Right cardiac atrium (tissue), 5 donors: ENCODE results near the gene ERCC6L2. TPM values are rescaled to one million over a fixed set of nuclear protein-coding genes. Genes with fewer than 3 reads are reported as not detected.
A peak's percentile ranks its signal among the peaks of the same experiment; 100 is the strongest.

ENCODE experiments used
- ATAC-seq, 2 donors: fragments of 200-7000 bp; cut with Tn5 transposase; one replicate each; pipeline versions ENCODE4 v1.8.0 to v1.9.1; 2020; ENCODE audit warnings: moderate library complexity in 2 of 2, mild to moderate bottlenecking in 1 of 2
- DNase-seq, 3 donors: peaks; one replicate each; pipeline ENCODE4 v3.0.0-alpha.2; 2020
- H3K27ac ChIP-seq: one replicate; pipeline ENCODE4 v1.5.1; 2013; ENCODE audit warnings: mild to moderate bottlenecking, low read length, control low read depth, moderate library complexity
- H3K27me3 ChIP-seq: one replicate; pipeline ENCODE4 v1.6.1; 2013; ENCODE audit not compliant: control insufficient read depth, insufficient read depth
- H3K4me1 ChIP-seq: one replicate; pipeline ENCODE4 v1.6.1; 2013; ENCODE audit warnings: low read length; ENCODE audit not compliant: control insufficient read depth, insufficient read depth
- H3K4me3 ChIP-seq: one replicate; pipeline ENCODE4 v1.5.1; 2013; ENCODE audit warnings: low read length, control low read depth
- H3K9me3 ChIP-seq: one replicate; pipeline ENCODE4 v1.6.1; 2013; ENCODE audit warnings: low read length; ENCODE audit not compliant: control insufficient read depth
- WGBS: extraction: QIAGEN DNeasy Blood & Tissue Kit; methylation state at CpG from one replicate; pipeline ENCODE4 v1.1.7; 2013; 5-methylcytosine and 5-hydroxymethylcytosine counted together
- intact Hi-C, 4 donors: fragments of 100-400 bp; cut with DNase I; formaldehyde crosslinking; loops; one replicate each; pipeline versions ENCODE4 v1.11.0 to v1.14.0; 2022 to 2023
- long read RNA-seq, 4 donors: library from polyadenylated mRNA; unstranded; transcript quantifications; one replicate each; pipeline ENCODE4 v2.0.0, GENCODE V29; 2020 to 2021
- polyA plus RNA-seq: library from polyadenylated mRNA; stranded (reverse); fragments of 200-250 nt; gene quantifications from one replicate; pipeline ENCODE4 v1.2.3, GENCODE V29; 2013
- total RNA-seq, 4 donors: library from RNA; stranded (reverse); fragmentation: NEBNext Ultra II Directional; extraction: Animal tissue kit (Norgen Biotek cat#: 25700); gene quantifications; one replicate each; pipeline ENCODE4 v1.2.1, GENCODE V29; 2021
- donor health status: healthy with polysubstance abuse.
- donor health status: DM: no; HTN: yes; CAD: no.
- donor health status: DM: no; HTN: no; CAD: no.
- donor health status: DM: no; HTN: yes; CAD: no; lungs with severe emphysema.
- donor health status: DM: yes; HTN: yes; CAD: no.

The ERCC6L2 gene
- total RNA-seq = 10 to 100 TPM; 27.9 to 41.0 (median 35.0) TPM
- polyA plus RNA-seq = 6.8 TPM
- long read RNA-seq, donor 1, partial matches to known transcripts = 5 of 17 reads
- long read RNA-seq, donor 1, other reads (novel, unspliced or antisense) = 12 of 17 reads
- long read RNA-seq, donor 2, partial matches to known transcripts = 0 of 4 reads
- long read RNA-seq, donor 2, other reads (novel, unspliced or antisense) = 4 of 4 reads
- long read RNA-seq, donor 3, partial matches to known transcripts = 10 of 81 reads
- long read RNA-seq, donor 3, other reads (novel, unspliced or antisense) = 71 of 81 reads
- long read RNA-seq, donor 4, partial matches to known transcripts = 2 of 3 reads
- long read RNA-seq, donor 4, other reads (novel, unspliced or antisense) = 1 of 3 reads

DNA sequence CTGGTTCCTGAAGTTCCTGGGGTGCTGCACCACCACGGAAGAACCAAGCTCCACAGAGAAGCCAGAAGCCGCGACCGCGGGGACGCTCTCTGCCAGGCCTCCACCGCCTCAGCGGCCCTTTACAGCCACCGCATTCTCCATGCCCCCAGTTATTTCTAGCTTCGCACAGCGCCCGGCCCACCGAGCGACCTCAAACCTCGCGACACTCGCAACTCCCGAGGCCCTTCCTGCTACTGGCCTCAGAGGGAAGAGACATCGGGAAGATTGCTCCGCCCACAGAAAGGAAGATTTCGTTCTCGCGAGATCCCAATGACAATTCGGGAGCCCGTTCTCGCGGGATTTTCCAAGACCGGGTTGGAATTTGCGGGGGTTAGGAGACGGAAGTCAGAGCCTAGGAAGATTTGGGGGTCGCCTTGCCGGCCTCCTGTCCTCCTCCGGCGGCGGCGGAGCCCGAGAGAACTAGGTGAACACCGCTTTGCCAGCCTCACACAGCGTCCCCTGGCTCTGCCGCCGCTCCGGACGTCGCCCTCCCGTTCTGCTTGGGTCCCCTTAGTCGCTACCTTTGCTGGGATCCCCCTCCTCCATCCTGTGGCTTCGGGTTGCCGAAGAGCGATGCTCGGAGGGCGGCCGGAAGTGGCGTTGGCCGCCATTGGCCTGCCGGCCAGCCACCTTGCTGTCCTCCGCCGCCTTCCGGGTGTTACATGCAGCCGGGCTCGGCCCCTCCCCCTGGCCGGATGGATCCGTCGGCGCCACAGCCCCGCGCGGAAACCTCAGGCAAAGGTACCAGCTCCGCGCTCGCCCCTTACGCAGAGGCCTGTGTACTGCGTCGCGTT, at the start of gene ERCC6L2:
TSS of gene ERCC6L2 (plus strand) at position 387 of the 833 bp plus-strand sequence. CDS start at position 735, 348 bp downstream.
- H3K4me1 ChIP-seq = peaks cover 3% of the 10 kb centered on the region
- peak; percentile 96 to 98 (median 97) for DNase-seq
- ATAC-seq = peak; percentile 98
- under 1% methylated on average over 74 of the region's 74 CpGs for WGBS
- peak within 1 kb of the TSS; percentile 98 for H3K27ac ChIP-seq
- intact Hi-C loops = no loop called here
- H3K4me3 ChIP-seq = no peak within 1 kb of the TSS
- no peaks in the 10 kb centered on the region for H3K9me3 ChIP-seq
- no peaks in the 10 kb centered on the region for H3K27me3 ChIP-seq

- H3K4me1 ChIP-seq = no peaks in the 10 kb centered on the region
- H3K4me3 ChIP-seq = no peak overlapping the region
- intact Hi-C loops = no loop called here
- DNase-seq (no peak), ATAC-seq (no peak)
- H3K9me3 ChIP-seq = no peaks in the 10 kb centered on the region
- WGBS = 86% methylated on average over 8 of the region's 8 CpGs
- H3K27me3 ChIP-seq = no peaks in the 10 kb centered on the region
- H3K27ac ChIP-seq = no peak overlapping the region
Observed at GRCh38 chr9:95826183-95826838, 49.2 kb upstream of the ERCC6L2 start.

- Histone ChIP-seq H3K9me3 (no peaks in the 10 kb centered on the region), H3K4me3 (no peak overlapping the region), H3K27me3 (no peaks in the 10 kb centered on the region), H3K4me1 (no peaks in the 10 kb centered on the region), H3K27ac (no peak overlapping the region)
- 97% methylated on average over 3 of the region's 3 CpGs for WGBS
- ATAC-seq (no peak), DNase-seq (no peak)
- intact Hi-C loops = no loop called here
Observed at GRCh38 chr9:95830768-95831167, 44.7 kb upstream of the ERCC6L2 start.

- Histone ChIP-seq H3K27ac (no peak overlapping the region), H3K4me3 (no peak overlapping the region), H3K4me1 (no peaks in the 10 kb centered on the region), H3K9me3 (no peaks in the 10 kb centered on the region), H3K27me3 (no peaks in the 10 kb centered on the region)
- no peak for ATAC-seq
- intact Hi-C loops = no loop called here
- no peak for DNase-seq
Observed at GRCh38 chr9:95831810-95832209, 43.7 kb upstream of the ERCC6L2 start.

GRCh38 chr9:95833546-95834178, 41.8 kb upstream of the ERCC6L2 start:
- no peaks in the 10 kb centered on the region for H3K9me3 ChIP-seq
- ATAC-seq (no peak), DNase-seq (no peak)
- intact Hi-C loops = no loop called here
- no peaks in the 10 kb centered on the region for H3K27me3 ChIP-seq
- no peaks in the 10 kb centered on the region for H3K4me1 ChIP-seq
- H3K4me3 ChIP-seq = no peak overlapping the region
- WGBS = 75% methylated on average over 6 of the region's 6 CpGs
- H3K27ac ChIP-seq = no peak overlapping the region

- Histone ChIP-seq H3K9me3 (no peaks in the 10 kb centered on the region), H3K27ac (no peak overlapping the region), H3K4me3 (no peak overlapping the region), H3K27me3 (no peaks in the 10 kb centered on the region), H3K4me1 (no peaks in the 10 kb centered on the region)
- intact Hi-C loops = no loop called here
- DNase-seq = no peak
- WGBS = 75% methylated on average over 3 of the region's 3 CpGs
- no peak for ATAC-seq
Observed at GRCh38 chr9:95834281-95834907, 41.1 kb upstream of the ERCC6L2 start.

DNA sequence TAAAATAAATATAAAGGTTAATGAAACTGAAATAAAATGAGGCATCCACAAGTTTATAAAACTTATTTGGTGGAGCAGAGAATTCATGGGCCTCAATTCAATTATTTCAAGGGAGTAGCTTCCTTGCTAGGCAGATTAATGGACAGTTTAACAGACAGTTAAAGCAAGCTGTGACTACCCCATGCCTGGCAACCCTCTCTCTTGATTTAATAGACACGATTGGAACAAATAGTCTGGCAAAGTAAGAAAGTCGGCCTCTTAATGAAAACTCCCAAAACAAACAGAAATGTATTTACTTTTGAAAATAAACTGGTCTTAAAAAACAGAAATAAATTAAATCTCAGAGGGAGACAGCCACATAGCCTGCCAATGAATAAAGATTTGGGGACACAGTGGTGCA, 40.1 kb upstream of the ERCC6L2 start:
- H3K27me3 ChIP-seq = no peaks in the 10 kb centered on the region
- H3K9me3 ChIP-seq = no peaks in the 10 kb centered on the region
- H3K4me1 ChIP-seq = peaks cover 1% of the 10 kb centered on the region
- no peak for DNase-seq
- WGBS = 72% methylated on average over 2 of the region's 2 CpGs
- no peak for ATAC-seq
- intact Hi-C loops = no loop called here
- no peak overlapping the region for H3K27ac ChIP-seq
- H3K4me3 ChIP-seq = no peak overlapping the region

DNA sequence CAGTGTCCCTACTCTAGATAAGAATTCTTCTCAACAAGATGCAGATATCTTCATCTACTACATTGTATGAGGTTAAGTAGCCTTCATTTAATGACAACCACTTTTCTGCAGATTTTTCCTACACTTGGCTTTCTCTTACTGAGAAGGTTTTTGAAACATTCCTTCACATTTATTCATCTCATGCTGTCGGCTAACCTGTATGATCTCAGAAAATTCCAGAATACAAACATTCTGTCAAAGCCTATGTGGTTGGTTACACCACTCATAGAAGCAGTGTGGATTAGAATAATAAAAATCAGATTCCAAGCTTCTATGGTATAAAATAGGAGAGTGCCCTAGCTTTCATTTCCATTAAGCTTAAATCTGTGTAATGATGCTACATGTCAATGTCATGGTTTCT, 39.4 kb upstream of the ERCC6L2 start:
- Histone ChIP-seq H3K9me3 (no peaks in the 10 kb centered on the region), H3K4me3 (no peak overlapping the region), H3K27ac (no peak overlapping the region), H3K27me3 (no peaks in the 10 kb centered on the region), H3K4me1 (peaks cover 1% of the 10 kb centered on the region)
- 93% methylated on average over 1 of the region's 1 CpG for WGBS
- DNase-seq = no peak
- ATAC-seq = no peak
- intact Hi-C loops = no loop called here

DNA sequence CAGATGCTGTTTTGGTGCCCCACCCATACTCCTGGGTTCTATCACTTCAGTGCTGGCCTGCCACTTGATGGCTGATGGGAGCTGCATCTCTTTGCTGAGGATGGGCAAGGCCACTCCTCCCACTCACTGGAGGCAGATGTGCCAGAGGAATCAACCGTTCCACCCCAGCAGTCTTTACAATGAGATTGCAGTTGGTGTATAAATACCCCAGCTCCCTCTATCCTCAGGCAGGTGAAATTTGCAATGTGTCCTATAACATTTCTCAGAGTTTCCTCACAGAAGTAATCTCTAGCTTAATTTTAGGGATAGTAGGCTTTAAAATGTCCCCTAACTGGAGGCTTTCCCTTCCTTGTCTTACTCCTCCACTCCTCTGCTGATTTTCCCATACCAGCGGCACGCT, 36.5 kb upstream of the ERCC6L2 start:
- Histone ChIP-seq H3K27me3 (no peaks in the 10 kb centered on the region), H3K27ac (no peak overlapping the region), H3K9me3 (no peaks in the 10 kb centered on the region), H3K4me3 (no peak overlapping the region), H3K4me1 (peaks cover 1% of the 10 kb centered on the region)
- intact Hi-C loops = no loop called here
- WGBS = 92% methylated on average over 3 of the region's 3 CpGs
- no peak for ATAC-seq
- no peak for DNase-seq

GRCh38 chr9:95840074-95840473, 35.4 kb upstream of the ERCC6L2 start:
- ATAC-seq (peak in 1 of 2 donors; percentile 80), DNase-seq (no peak)
- Histone ChIP-seq H3K27ac (no peak overlapping the region), H3K9me3 (no peaks in the 10 kb centered on the region), H3K4me3 (no peak overlapping the region), H3K27me3 (no peaks in the 10 kb centered on the region), H3K4me1 (peaks cover 1% of the 10 kb centered on the region)
- WGBS = 40% methylated on average over 2 of the region's 2 CpGs
- intact Hi-C loops = no loop called here
